GM12878 (cell line): ENCODE results near the gene ERC1. TPM values are rescaled to one million over a fixed set of nuclear protein-coding genes. Genes with fewer than 3 reads are reported as not detected.

Experiments used
- ATF7 ChIP-seq: fragments of 450-650 bp; IDR thresholded peaks from 2 replicates; pipeline ENCODE4 v1.6.1; 2016; ENCODE audit warnings: low read depth, mild to moderate bottlenecking
- BRCA1 ChIP-seq: IDR thresholded peaks from 2 replicates; pipeline ENCODE4 v1.6.1; 2011; ENCODE audit warnings: low read depth, low read length, improper control_type of control experiment
- CHD1 ChIP-seq: IDR thresholded peaks from 2 replicates; pipeline ENCODE4 v1.6.1; 2012; ENCODE audit warnings: low read depth, low read length, improper control_type of control experiment
- E2F8 ChIP-seq: fragments of 450-650 bp; IDR thresholded peaks from 2 replicates; pipeline ENCODE4 v1.6.1; 2018; ENCODE audit warnings: mild to moderate bottlenecking, low read depth, moderate library complexity; ENCODE audit not compliant: partially characterized antibody
- EP300 ChIP-seq, 2 experiments: fragments of 150-350 bp in 1 of 2; IDR thresholded peaks; 2 replicates each; pipeline ENCODE4 v1.6.1; 2011 to 2012; ENCODE audit warnings: low read depth in 2 of 2, low read length in 2 of 2, borderline replicate concordance in 1 of 2, improper control_type of control experiment in 1 of 2, inconsistent platforms in 1 of 2; ENCODE audit not compliant: control insufficient read depth in 1 of 2
- HDGF ChIP-seq: fragments of 450-650 bp; IDR thresholded peaks from 2 replicates; pipeline ENCODE4 v1.6.1; 2016; ENCODE audit warnings: antibody characterized with exemption
- MEF2A ChIP-seq: IDR thresholded peaks from 2 replicates; pipeline ENCODE4 v1.6.1; 2011; ENCODE audit warnings: low read depth, mild to moderate bottlenecking, low read length, moderate library complexity; ENCODE audit not compliant: insufficient read depth
- MTA3 ChIP-seq: IDR thresholded peaks from 2 replicates; pipeline ENCODE4 v1.6.1; 2012; ENCODE audit warnings: low read length, inconsistent platforms, borderline replicate concordance
- NFIC ChIP-seq: IDR thresholded peaks from 2 replicates; pipeline ENCODE4 v1.6.1; 2012; ENCODE audit warnings: low read depth, mild to moderate bottlenecking, inconsistent platforms, low read length, moderate library complexity
- NFXL1 ChIP-seq: fragments of 450-650 bp; IDR thresholded peaks from 2 replicates; pipeline ENCODE4 v1.6.1; 2017; ENCODE audit warnings: antibody characterized with exemption, mild to moderate bottlenecking, borderline replicate concordance
- PKNOX1 ChIP-seq: fragments of 450-650 bp; IDR thresholded peaks from 2 replicates; pipeline ENCODE4 v1.6.1; 2016; ENCODE audit warnings: mild to moderate bottlenecking
- PML ChIP-seq: IDR thresholded peaks from 2 replicates; pipeline ENCODE4 v1.6.1; 2012; ENCODE audit warnings: low read length, inconsistent platforms
- POLR2AphosphoS5 ChIP-seq: IDR thresholded peaks from 2 replicates; pipeline ENCODE4 v1.6.1; 2011; ENCODE audit warnings: mild to moderate bottlenecking, low read length, inconsistent platforms
- RUNX3 ChIP-seq: IDR thresholded peaks from 2 replicates; pipeline ENCODE4 v1.6.1; 2012; ENCODE audit warnings: low read length, inconsistent platforms
- SMC3 ChIP-seq: IDR thresholded peaks from 2 replicates; pipeline ENCODE4 v1.6.1; 2011; ENCODE audit warnings: low read length, improper control_type of control experiment, borderline replicate concordance
- YY1 ChIP-seq: IDR thresholded peaks from 2 replicates; pipeline ENCODE4 v1.6.1; 2011; ENCODE audit warnings: low read depth, mild to moderate bottlenecking, low read length
- ZBTB40 ChIP-seq: fragments of 450-650 bp; IDR thresholded peaks from 2 replicates; pipeline ENCODE4 v1.6.1; 2016; ENCODE audit warnings: mild to moderate bottlenecking, moderate library complexity, borderline replicate concordance
- ZNF207 ChIP-seq: fragments of 450-650 bp; IDR thresholded peaks from 2 replicates; pipeline ENCODE4 v1.6.1; 2014; ENCODE audit warnings: antibody characterized with exemption, mild to moderate bottlenecking, borderline replicate concordance
- ZNF384 ChIP-seq: IDR thresholded peaks from 2 replicates; pipeline ENCODE4 v1.6.1; 2012; ENCODE audit warnings: low read depth, mild to moderate bottlenecking, low read length, improper control_type of control experiment, borderline replicate concordance
- ZSCAN29 ChIP-seq: fragments of 450-650 bp; IDR thresholded peaks from 2 replicates; pipeline ENCODE4 v1.6.1; 2017; ENCODE audit warnings: mild to moderate bottlenecking, moderate library complexity
- polyA plus RNA-seq, 11 experiments: library from polyadenylated mRNA; depleted of rRNA in 4 of 11; unstranded in 6 of 11; stranded (reverse) in 5 of 11; fragments of >200 nt; fragmentation: Nextera tagmentation in 4 of 11; fragmentation: Illumina TruSeq in 1 of 11; extraction: Ambion mirVana in 4 of 11; extraction: Trizol in 1 of 11; gene quantifications; 1 replicate in 1 of 11; 2 replicates in 10 of 11; pipeline versions ENCODE4 v1.2.1 to v1.2.3, GENCODE V29; 2011 to 2016; ENCODE audit warnings: inconsistent platforms in 2 of 11, missing spikeins in 2 of 11, low read depth in 1 of 11
- total RNA-seq, 4 experiments: library from RNA; depleted of rRNA in 3 of 4; stranded (reverse); fragments of >200 nt in 3 of 4; fragmentation: Illumina TruSeq in 1 of 4; extraction: Trizol in 1 of 4; gene quantifications; 2 replicates each; pipeline versions ENCODE4 v1.2.1 to v1.2.3, GENCODE V29; 2013 to 2021

ERC1 gene
- total and polyA plus RNA-seq, 10 of the 15 experiments (the other 5 are each of a cell fraction or from before 2014, with no cell fraction given) = 0.75 to 8.0 (median 5.0) TPM

- TF ChIP-seq CHD1 (no peak), SMC3 (peak; percentile 77), RUNX3 (peak; percentile 69), BRCA1 (no peak), E2F8 (peak; percentile 90), ZNF207 (peak; percentile 71), MEF2A (0 out of 2 replicates have a peak, but pooled peaks have one; percentile 34), ZSCAN29 (0 out of 2 replicates have a peak, but pooled peaks have one; percentile 46), POLR2AphosphoS5 (peak; percentile 76), ATF7 (peak; percentile 60), NFXL1 (no peak), PML (no peak), ZNF384 (peak; percentile 99), NFIC (0 out of 2 replicates have a peak, but pooled peaks have one; percentile 23), HDGF (peak; percentile 99), MTA3 (no peak), ZBTB40 (peak; percentile 60; the same call in 1 of the 2 replicates), EP300 (IDR thresholded peaks at IDR 0.05; ENCODE audit: borderline replicate concordance in 1 of 2, control insufficient read depth in 1 of 2, low read depth in 2 of 2, low read length in 2 of 2) (peak in 1 of 2 experiments; percentile 25; a peak in 2 of 4 replicates), PKNOX1 (peak; percentile 37), YY1 (peak; percentile 84)
Measured at GRCh38 chr12:949453-950191, 41.4 kb upstream of the ERC1 start, which contains the start of gene RAD52 (continued).
